Measurements from ENCODE around the gene RTN4RL1.
"Not testable (repeated sequence)": the region's sequence is repeated elsewhere in the genome, so short reads cannot be mapped to it uniquely, and the experiment has no call there.

Gene RTN4RL1

GRCh38 chr17:1896243-1897104, 128.7 kb downstream of the RTN4RL1 start:
- peak; percentile 65 for DNase-seq (ENCODE audit: extremely low spot score)
- POLR2A ChIA-PET, result no interaction called here
- CTCF ChIA-PET, result interaction anchor here (0.8 to 1.8 kb wide), 3 partner anchors 13 to 28 kb away, joined by 3 to 5 read pairs (median 3); no protein-coding TSS in a partner anchor
- no peak for TF ChIP-seq CTCF (IDR thresholded peaks at IDR 0.05; ENCODE audit: control extremely low read depth, extremely low read depth, low read depth, missing control alignments)

- POLR2A ChIA-PET; DNase-seq (ENCODE audit: extremely low spot score): not testable (repeated sequence)
- CTCF ChIA-PET, result interaction anchor here (0.8 to 1.8 kb wide), 4 partner anchors 11 to 27 kb away, joined by 3 to 5 read pairs (median 4); no protein-coding TSS in a partner anchor
Observed at GRCh38 chr17:1895479-1895878, 129.7 kb downstream of the RTN4RL1 start.

- DNase-seq (ENCODE audit: extremely low spot score), result no peak
- TF ChIP-seq CTCF (IDR thresholded peaks at IDR 0.05; ENCODE audit: control extremely low read depth, extremely low read depth, low read depth, missing control alignments), result peak; percentile 2
- ChIA-PET POLR2A (no interaction called here), CTCF (interaction anchor here (0.9 to 1.8 kb wide), 3 partner anchors 11 to 14 kb away, joined by 3 to 5 read pairs (median 4); no protein-coding TSS in a partner anchor)
Observed at GRCh38 chr17:1894753-1895339, 130.3 kb downstream of the RTN4RL1 start.

GRCh38 chr17:1890758-1891450, 134.2 kb downstream of the RTN4RL1 start:
- no peak for DNase-seq (ENCODE audit: extremely low spot score)
- ChIA-PET POLR2A (no interaction called here), CTCF (no interaction called here)
- no peak for TF ChIP-seq CTCF (IDR thresholded peaks at IDR 0.05; ENCODE audit: control extremely low read depth, extremely low read depth, low read depth, missing control alignments)

- CTCF ChIA-PET, result interaction anchor here (1.4 kb wide), 1 partner anchor 15 kb away, joined by 4 read pairs; no protein-coding TSS in a partner anchor
- POLR2A ChIA-PET, result no interaction called here
- TF ChIP-seq CTCF (IDR thresholded peaks at IDR 0.05; ENCODE audit: control extremely low read depth, extremely low read depth, low read depth, missing control alignments), result no peak
- no peak for DNase-seq (ENCODE audit: extremely low spot score)
Observed at GRCh38 chr17:1888741-1889140, 136.4 kb downstream of the RTN4RL1 start.

All from GM10248 (cell line).